Measurements from ENCODE around the gene KRTAP10-9.
"Not testable (repeated sequence)": the region's sequence is repeated elsewhere in the genome, so short reads cannot be mapped to it uniquely, and the experiment has no call there.

KRTAP10-9 gene

GRCh38 chr21:44596068-44596725 lies 30.7 kb upstream of the KRTAP10-9 start:
- no peak for DNase-seq

- DNase-seq: no peak
Measured at GRCh38 chr21:44598061-44598460, 28.8 kb upstream of the KRTAP10-9 start.

GRCh38 chr21:44599264-44600029 lies 27.4 kb upstream of the KRTAP10-9 start:
- DNase-seq: no peak

GRCh38 chr21:44600118-44600978 lies 26.5 kb upstream of the KRTAP10-9 start, which contains the start of gene KRTAP10-7:
TSS of gene KRTAP10-7 (plus strand) at chr21:44600597. CDS start at chr21:44600622, 25 bp downstream.
- not testable (repeated sequence) for DNase-seq

- not testable (repeated sequence) for DNase-seq
Measured at GRCh38 chr21:44601091-44601490, 25.8 kb upstream of the KRTAP10-9 start.

GRCh38 chr21:44601596-44602462 lies 25.1 kb upstream of the KRTAP10-9 start:
- DNase-seq: no peak

GRCh38 chr21:44602463-44602850 lies 24.4 kb upstream of the KRTAP10-9 start:
- DNase-seq: no peak

- no peak for DNase-seq
Measured at GRCh38 chr21:44603109-44603875, 23.6 kb upstream of the KRTAP10-9 start.

- DNase-seq: no peak
Measured at GRCh38 chr21:44603911-44604310, 23.0 kb upstream of the KRTAP10-9 start.

GRCh38 chr21:44606495-44606894 lies 20.4 kb upstream of the KRTAP10-9 start:
- no peak for DNase-seq

GRCh38 chr21:44609193-44609592 lies 17.7 kb upstream of the KRTAP10-9 start:
- DNase-seq: no peak

- not testable (repeated sequence) for DNase-seq
Measured at GRCh38 chr21:44610157-44610843, 16.6 kb upstream of the KRTAP10-9 start.

GRCh38 chr21:44611551-44611950 lies 15.3 kb upstream of the KRTAP10-9 start:
- DNase-seq: no peak

GRCh38 chr21:44612029-44612486 lies 14.8 kb upstream of the KRTAP10-9 start, which contains the start of gene KRTAP10-8:
TSS of gene KRTAP10-8 (plus strand) at chr21:44612079. CDS start at chr21:44612101, 22 bp downstream.
- no peak for DNase-seq

GRCh38 chr21:44612669-44613229 lies 14.1 kb upstream of the KRTAP10-9 start:
- no peak for DNase-seq

- DNase-seq: no peak
Measured at GRCh38 chr21:44613386-44614155, 13.3 kb upstream of the KRTAP10-9 start.

- DNase-seq: no peak
Measured at GRCh38 chr21:44614161-44614631, 12.7 kb upstream of the KRTAP10-9 start.

GRCh38 chr21:44614961-44615391 lies 11.9 kb upstream of the KRTAP10-9 start:
- DNase-seq: no peak

GRCh38 chr21:44615466-44615865 lies 11.4 kb upstream of the KRTAP10-9 start:
- no peak for DNase-seq
